Memory B cell (primary cell): ENCODE measurements around the gene CD58.

Experiments used
- ATAC-seq: fragments of 150-1000 bp; cut with Tn5 transposase; 2 replicates; pipeline ENCODE4 v1.10.0; 2021; ENCODE audit warnings: low read depth, mild to moderate bottlenecking, moderate library complexity
- DNase-seq, 2 donors: peaks; one replicate each; pipeline ENCODE4 v3.0.0; 2022; ENCODE audit warnings: low spot score in 2 of 2
- H3K27ac Mint-ChIP-seq: one replicate; pipeline ENCODE4 v1.8.0; 2022; ENCODE audit warnings: mild to moderate bottlenecking, moderate library complexity, mixed read lengths
- H3K27me3 Mint-ChIP-seq: one replicate; pipeline ENCODE4 v1.8.0; 2022; ENCODE audit warnings: mixed read lengths
- H3K36me3 Mint-ChIP-seq: one replicate; pipeline ENCODE4 v1.8.0; 2022; ENCODE audit warnings: mild to moderate bottlenecking, mixed read lengths
- H3K4me1 Mint-ChIP-seq: one replicate; pipeline ENCODE4 v1.8.0; 2022; ENCODE audit warnings: mixed read lengths
- H3K4me3 Mint-ChIP-seq: one replicate; pipeline ENCODE4 v1.8.0; 2022; ENCODE audit warnings: mild to moderate bottlenecking, moderate library complexity, mixed read lengths
- H3K9me3 Mint-ChIP-seq: one replicate; pipeline ENCODE4 v1.8.0; 2022; ENCODE audit warnings: mixed read lengths

The CD58 gene

GRCh38 chr1:116586741-116587143, 15.9 kb upstream of the CD58 start:
- H3K9me3 Mint-ChIP-seq: no peaks in the 10 kb centered on the region
- H3K4me3 Mint-ChIP-seq: no peak overlapping the region
- no peaks in the 10 kb centered on the region for H3K4me1 Mint-ChIP-seq
- H3K27ac Mint-ChIP-seq: no peak overlapping the region
- ATAC-seq (peak; percentile 31), DNase-seq (no peak)
- H3K36me3 Mint-ChIP-seq: no peaks in the 10 kb centered on the region
- H3K27me3 Mint-ChIP-seq: no peaks in the 10 kb centered on the region

- DNase-seq (no peak), ATAC-seq (no peak)
- no peaks in the 10 kb centered on the region for H3K36me3 Mint-ChIP-seq
- no peak overlapping the region for H3K4me3 Mint-ChIP-seq
- no peaks in the 10 kb centered on the region for H3K9me3 Mint-ChIP-seq
- no peaks in the 10 kb centered on the region for H3K4me1 Mint-ChIP-seq
- no peaks in the 10 kb centered on the region for H3K27me3 Mint-ChIP-seq
- no peak overlapping the region for H3K27ac Mint-ChIP-seq
Measured at GRCh38 chr1:116585886-116586285, 15.1 kb upstream of the CD58 start.

GRCh38 chr1:116581323-116581885, 10.6 kb upstream of the CD58 start:
- DNase-seq: no peak
- Mint-ChIP-seq H3K27me3 (peaks cover 2% of the 10 kb centered on the region), H3K4me3 (no peak overlapping the region), H3K9me3 (no peaks in the 10 kb centered on the region), H3K36me3 (no peaks in the 10 kb centered on the region), H3K27ac (no peak overlapping the region), H3K4me1 (no peaks in the 10 kb centered on the region)
- no peak for ATAC-seq

- Mint-ChIP-seq H3K36me3 (no peaks in the 10 kb centered on the region), H3K27me3 (peaks cover 2% of the 10 kb centered on the region), H3K4me3 (no peak overlapping the region), H3K4me1 (no peaks in the 10 kb centered on the region), H3K9me3 (no peaks in the 10 kb centered on the region), H3K27ac (no peak overlapping the region)
- ATAC-seq (no peak), DNase-seq (no peak)
Measured at GRCh38 chr1:116580446-116581322, 9.9 kb upstream of the CD58 start.

GRCh38 chr1:116579259-116579875, 8.5 kb upstream of the CD58 start:
- Mint-ChIP-seq H3K27ac (no peak overlapping the region), H3K36me3 (no peaks in the 10 kb centered on the region), H3K4me3 (no peak overlapping the region), H3K4me1 (peaks cover 6% of the 10 kb centered on the region), H3K27me3 (peaks cover 2% of the 10 kb centered on the region), H3K9me3 (no peaks in the 10 kb centered on the region)
- DNase-seq: no peak
- no peak for ATAC-seq

GRCh38 chr1:116578581-116578980, 7.8 kb upstream of the CD58 start:
- H3K27me3 Mint-ChIP-seq: peaks cover 2% of the 10 kb centered on the region
- H3K4me3 Mint-ChIP-seq: no peak overlapping the region
- H3K36me3 Mint-ChIP-seq: no peaks in the 10 kb centered on the region
- H3K27ac Mint-ChIP-seq: no peak overlapping the region
- ATAC-seq: no peak
- H3K9me3 Mint-ChIP-seq: no peaks in the 10 kb centered on the region
- no peak for DNase-seq
- H3K4me1 Mint-ChIP-seq: peaks cover 6% of the 10 kb centered on the region

GRCh38 chr1:116577759-116578314, 7.0 kb upstream of the CD58 start:
- DNase-seq: no peak
- no peak overlapping the region for H3K4me3 Mint-ChIP-seq
- no peaks in the 10 kb centered on the region for H3K9me3 Mint-ChIP-seq
- no peaks in the 10 kb centered on the region for H3K36me3 Mint-ChIP-seq
- peaks cover 2% of the 10 kb centered on the region for H3K27me3 Mint-ChIP-seq
- H3K4me1 Mint-ChIP-seq: peaks cover 6% of the 10 kb centered on the region
- H3K27ac Mint-ChIP-seq: no peak overlapping the region
- no peak for ATAC-seq

- peaks cover 2% of the 10 kb centered on the region for H3K27me3 Mint-ChIP-seq
- H3K36me3 Mint-ChIP-seq: no peaks in the 10 kb centered on the region
- no peaks in the 10 kb centered on the region for H3K9me3 Mint-ChIP-seq
- H3K4me3 Mint-ChIP-seq: no peak overlapping the region
- H3K27ac Mint-ChIP-seq: no peak overlapping the region
- peaks cover 14% of the 10 kb centered on the region for H3K4me1 Mint-ChIP-seq
- ATAC-seq (no peak), DNase-seq (peak; percentile 39 to 55)
Measured at GRCh38 chr1:116574581-116575291, 3.9 kb upstream of the CD58 start.

- H3K27me3 Mint-ChIP-seq: peaks cover 2% of the 10 kb centered on the region
- ATAC-seq (no peak), DNase-seq (no peak)
- H3K27ac Mint-ChIP-seq: no peak overlapping the region
- no peaks in the 10 kb centered on the region for H3K9me3 Mint-ChIP-seq
- H3K36me3 Mint-ChIP-seq: no peaks in the 10 kb centered on the region
- no peak overlapping the region for H3K4me3 Mint-ChIP-seq
- H3K4me1 Mint-ChIP-seq: peaks cover 24% of the 10 kb centered on the region
Measured at GRCh38 chr1:116573431-116574095, 2.7 kb upstream of the CD58 start.

- Mint-ChIP-seq H3K27ac (no peak overlapping the region), H3K27me3 (peaks cover 2% of the 10 kb centered on the region), H3K36me3 (no peaks in the 10 kb centered on the region), H3K4me1 (peaks cover 31% of the 10 kb centered on the region), H3K4me3 (no peak overlapping the region), H3K9me3 (no peaks in the 10 kb centered on the region)
- DNase-seq (no peak), ATAC-seq (no peak)
Measured at GRCh38 chr1:116572771-116573430, 2.1 kb upstream of the CD58 start.

- DNase-seq: no peak
- Mint-ChIP-seq H3K27ac (peak overlapping the region; percentile 97), H3K9me3 (no peaks in the 10 kb centered on the region), H3K27me3 (no peaks in the 10 kb centered on the region), H3K4me1 (peaks cover 34% of the 10 kb centered on the region), H3K36me3 (no peaks in the 10 kb centered on the region), H3K4me3 (peak overlapping the region; percentile 94)
- ATAC-seq: no peak
Measured at GRCh38 chr1:116572099-116572498, 1.3 kb upstream of the CD58 start.

GRCh38 chr1:116571215-116571919, 541 bp upstream of the CD58 start:
- Mint-ChIP-seq H3K27ac (peak overlapping the region; percentile 97), H3K9me3 (no peaks in the 10 kb centered on the region), H3K27me3 (no peaks in the 10 kb centered on the region), H3K4me3 (peak overlapping the region; percentile 94), H3K36me3 (peaks cover 2% of the 10 kb centered on the region), H3K4me1 (peaks cover 38% of the 10 kb centered on the region)
- no peak for ATAC-seq
- DNase-seq: no peak
